HCT116 (cell line): ENCODE measurements around the gene NELL1. TPM values are rescaled to one million over a fixed set of nuclear protein-coding genes. Genes with fewer than 3 reads are reported as not detected.

Source experiments
- ATAC-seq: fragments of 200-7000 bp; cut with Tn5 transposase; 2 replicates; pipeline ENCODE4 v1.9.1; 2020; ENCODE audit warnings: mild to moderate bottlenecking, moderate library complexity
- BruUV-seq: library from RNA; stranded (reverse); fragments of 400-500 nt; replicated peaks from 2 replicates; lab custom pipeline; 2021; lab: Mats Ljungman, UMichigan
- CTCF ChIA-PET: fragments of 300-600 bp; sonication (Branson Sonifier 250); formaldehyde crosslinking; loops from one replicate; lab custom pipeline; 2021; ENCODE audit warnings: antibody characterized with exemption; lab: Charles Lee
- POLR2A ChIA-PET: fragments of 300-600, 350-600 bp; sonication (Branson Sonifier 250); formaldehyde crosslinking; loops from one replicate; lab custom pipeline; 2021; ENCODE audit warnings: antibody characterized with exemption; lab: Charles Lee
- RAD21 ChIA-PET, 2 experiments: fragments of 300-600 bp; sonication (Branson Sonifier 250); formaldehyde crosslinking; loops; one replicate each; lab custom pipeline; 2023; ENCODE audit warnings: low total read pairs in 2 of 2; ENCODE audit not compliant: uncharacterized antibody in 2 of 2, unreplicated experiment in 2 of 2, low non-redundant PET in 1 of 2; lab: Charles Lee
- DNase-seq: peaks from one replicate; pipeline ENCODE4 v3.0.0-alpha.2; 2010; ENCODE audit warnings: low read depth, low spot score
- H2AFZ ChIP-seq: fragments of 200-600 bp; shearing (Covaris generic), sonication (generic); 2 replicates; pipeline ENCODE4 v1.6.1; 2017; ENCODE audit warnings: low read depth, mixed run types, mixed read lengths, antibody characterized with exemption, low read length; ENCODE audit not compliant: poor library complexity, severe bottlenecking
- H3K27ac ChIP-seq: 2 replicates; pipeline ENCODE4 v1.5.1; 2012; ENCODE audit warnings: low read depth, low read length
- H3K27me3 ChIP-seq: fragments of 200-600 bp; sonication (generic); 2 replicates; pipeline ENCODE4 v1.6.1; 2016; ENCODE audit warnings: mixed run types, low read length, mixed read lengths; ENCODE audit not compliant: insufficient read depth
- H3K36me3 ChIP-seq, 2 experiments: fragments of 200-500 bp in 1 of 2; fragments of 200-600 bp in 1 of 2; sonication (Bioruptor generic) in 1 of 2; sonication (generic) in 1 of 2; 2 replicates each; pipeline versions ENCODE4 v1.5.1 to v1.6.1; 2014 to 2016; ENCODE audit warnings: low read length in 2 of 2, inconsistent platforms in 1 of 2, mixed read lengths in 1 of 2, mixed run types in 1 of 2; ENCODE audit not compliant: insufficient read depth in 2 of 2, control insufficient read depth in 1 of 2
- H3K4me1 ChIP-seq, 2 experiments: fragments of 200-600 bp in 1 of 2; sonication (generic) in 1 of 2; 2 replicates each; pipeline versions ENCODE4 v1.5.1 to v1.6.1; 2012 to 2017; ENCODE audit warnings: low read length in 2 of 2, inconsistent platforms in 1 of 2, mild to moderate bottlenecking in 1 of 2, mixed read lengths in 1 of 2, mixed run types in 1 of 2, moderate library complexity in 1 of 2; ENCODE audit not compliant: insufficient read depth in 2 of 2, control insufficient read depth in 1 of 2
- H3K4me2 ChIP-seq: fragments of 200-600 bp; sonication (generic); 2 replicates; pipeline ENCODE4 v1.6.1; 2017; ENCODE audit warnings: mixed run types, low read length, mixed read lengths
- H3K4me3 ChIP-seq, 2 experiments: fragments of 200-600 bp in 1 of 2; sonication (generic) in 1 of 2; replicated peaks in 1 of 2; 2 replicates each; pipeline ENCODE4 v1.5.1; 2011 to 2016; ENCODE audit warnings: low read length in 2 of 2, control low read depth in 1 of 2, low read depth in 1 of 2, mild to moderate bottlenecking in 1 of 2, mixed read lengths in 1 of 2, mixed run types in 1 of 2
- H3K79me2 ChIP-seq: fragments of 200-600 bp; sonication (generic); 2 replicates; pipeline ENCODE4 v1.6.1; 2017; ENCODE audit warnings: mild to moderate bottlenecking, mixed run types, low read length, moderate library complexity, mixed read lengths; ENCODE audit not compliant: insufficient read depth
- H3K9ac ChIP-seq: fragments of 200-600 bp; sonication (generic); 2 replicates; pipeline ENCODE4 v1.6.1; 2016; ENCODE audit warnings: low read length, mixed read lengths
- H3K9me2 ChIP-seq: fragments of 200-600 bp; sonication (generic), shearing (Covaris generic); 2 replicates; pipeline ENCODE4 v1.6.1; 2017; ENCODE audit warnings: mixed run types, mild to moderate bottlenecking, moderate library complexity; ENCODE audit not compliant: insufficient read depth
- H3K9me3 ChIP-seq, 2 experiments: fragments of 200-500 bp in 1 of 2; fragments of 200-600 bp in 1 of 2; sonication (Bioruptor generic) in 1 of 2; sonication (generic) in 1 of 2; 2 replicates each; pipeline ENCODE4 v1.6.1; 2014 to 2017; ENCODE audit warnings: low read length in 2 of 2, mixed read lengths in 2 of 2, inconsistent platforms in 1 of 2, low read depth in 1 of 2, mild to moderate bottlenecking in 1 of 2, mixed run types in 1 of 2, moderate library complexity in 1 of 2; ENCODE audit not compliant: control insufficient read depth in 1 of 2, insufficient read depth in 1 of 2
- H4K20me1 ChIP-seq: fragments of 200-600 bp; sonication (generic), shearing (Covaris generic); 2 replicates; pipeline ENCODE4 v1.6.1; 2017; ENCODE audit warnings: mixed run types, mild to moderate bottlenecking, moderate library complexity; ENCODE audit not compliant: insufficient read depth
- EGR1 ChIP-seq: IDR thresholded peaks from 2 replicates; pipeline ENCODE4 v1.6.1; 2012; ENCODE audit warnings: low read depth
- EZH2 ChIP-seq: fragments of 200-600 bp; sonication (generic); IDR thresholded peaks from 2 replicates; pipeline ENCODE4 v1.6.1; 2017; ENCODE audit warnings: antibody characterized with exemption, mixed run types
- FOSL1 ChIP-seq: IDR thresholded peaks from 2 replicates; pipeline ENCODE4 v1.6.1; 2012; ENCODE audit warnings: low read depth
- POLR2A ChIP-seq: IDR thresholded peaks from 2 replicates; pipeline ENCODE4 v1.7.0; 2011; ENCODE audit warnings: borderline replicate concordance; ENCODE audit not compliant: insufficient read depth, insufficient read length; ENCODE audit errors: extremely low read depth
- SRF ChIP-seq: IDR thresholded peaks from 2 replicates; pipeline ENCODE4 v1.6.1; 2012; ENCODE audit warnings: low read depth
- TCF7L2 ChIP-seq: IDR thresholded peaks from 2 replicates; pipeline ENCODE4 v1.7.0; 2011; ENCODE audit warnings: borderline replicate concordance, inconsistent platforms; ENCODE audit not compliant: insufficient read depth, insufficient read length; ENCODE audit errors: extremely low read depth
- ZFX ChIP-seq: fragments of 450-650 bp; IDR thresholded peaks from 2 replicates; pipeline ENCODE4 v1.6.1; 2017
- intact Hi-C: fragments of 100-400 bp; cut with micrococcal nuclease; formaldehyde crosslinking; loops from 2 replicates; pipeline ENCODE4 v1.10.0; 2022
- total RNA-seq: library from RNA; stranded (reverse); gene quantifications from one replicate; pipeline ENCODE4 v1.2.1, GENCODE V29; 2021; ENCODE audit not compliant: unreplicated experiment
- TF ChIP-seq, protein P1 (sequence below): IDR thresholded peaks from 2 replicates; pipeline ENCODE4 v1.6.1; 2012
- TF ChIP-seq, protein P2 (sequence below), 3 experiments: fragments of 200-600 bp in 1 of 3; sonication (generic) in 1 of 3; IDR thresholded peaks in 2 of 3; conservative IDR thresholded peaks in 1 of 3; 2 replicates each; pipeline ENCODE4 v1.5.1; 2012 to 2017; ENCODE audit warnings: low read depth in 2 of 3, low read length in 2 of 3, antibody characterized with exemption in 1 of 3, borderline replicate concordance in 1 of 3, control low read depth in 1 of 3, mild to moderate bottlenecking in 1 of 3, mixed read lengths in 1 of 3, mixed run types in 1 of 3, moderate library complexity in 1 of 3; ENCODE audit not compliant: insufficient read depth in 1 of 3

NELL1 gene
- total RNA-seq, 1 experiment from 2014 or later: not detected

DNA sequence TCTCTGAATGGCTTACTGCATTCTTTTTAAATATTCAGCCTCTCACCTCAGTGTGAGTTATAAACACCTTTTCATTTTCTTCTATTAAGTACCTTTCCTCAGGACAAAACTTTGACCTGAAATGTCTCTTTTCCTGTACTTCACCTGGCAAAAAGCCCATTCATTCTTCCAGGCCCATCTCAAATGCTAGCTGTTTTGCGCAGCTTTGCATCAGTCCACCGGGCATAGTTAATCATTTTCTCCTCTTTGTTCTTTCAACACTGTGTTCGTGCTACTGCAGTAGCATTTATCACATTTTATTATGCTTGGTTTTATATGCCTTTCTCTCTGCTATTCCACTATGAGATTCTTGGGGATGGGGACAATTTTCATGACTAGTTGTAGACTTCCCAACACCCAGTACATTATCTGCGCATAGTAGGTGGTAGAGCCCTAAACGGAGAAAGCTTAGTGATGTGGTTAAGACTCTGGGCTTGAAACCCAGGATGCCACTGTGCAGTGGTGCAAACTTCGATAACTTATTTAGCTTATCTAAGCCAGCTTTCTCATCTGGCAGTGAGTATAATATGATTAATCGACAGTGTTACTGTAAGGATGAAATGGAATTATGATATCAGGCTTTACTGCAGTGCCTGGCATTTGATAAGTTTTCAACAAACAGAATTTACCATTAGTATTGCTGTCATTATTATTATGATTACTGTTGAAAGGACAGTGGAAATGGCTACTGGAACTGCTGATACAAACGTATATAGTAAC lies 695.7 kb downstream of the NELL1 start:
- CTCF ChIA-PET: no interaction called here
- Histone ChIP-seq H3K4me1 (no peaks in the 10 kb centered on the region), H4K20me1 (no peaks in the 10 kb centered on the region), H3K27me3 (no peaks in the 10 kb centered on the region), H2AFZ (no peak overlapping the region), H3K4me3 (no peak overlapping the region)
- intact Hi-C loops: no loop called here
- TF ChIP-seq, protein P1, sequence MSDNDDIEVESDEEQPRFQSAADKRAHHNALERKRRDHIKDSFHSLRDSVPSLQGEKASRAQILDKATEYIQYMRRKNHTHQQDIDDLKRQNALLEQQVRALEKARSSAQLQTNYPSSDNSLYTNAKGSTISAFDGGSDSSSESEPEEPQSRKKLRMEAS: no peak
- no peak for TF ChIP-seq SRF
- no peak for TF ChIP-seq EGR1
- no peak for TF ChIP-seq POLR2A
- no peak for TF ChIP-seq EZH2
- TF ChIP-seq TCF7L2: no peak
- TF ChIP-seq FOSL1: no peak
- TF ChIP-seq, protein P2, sequence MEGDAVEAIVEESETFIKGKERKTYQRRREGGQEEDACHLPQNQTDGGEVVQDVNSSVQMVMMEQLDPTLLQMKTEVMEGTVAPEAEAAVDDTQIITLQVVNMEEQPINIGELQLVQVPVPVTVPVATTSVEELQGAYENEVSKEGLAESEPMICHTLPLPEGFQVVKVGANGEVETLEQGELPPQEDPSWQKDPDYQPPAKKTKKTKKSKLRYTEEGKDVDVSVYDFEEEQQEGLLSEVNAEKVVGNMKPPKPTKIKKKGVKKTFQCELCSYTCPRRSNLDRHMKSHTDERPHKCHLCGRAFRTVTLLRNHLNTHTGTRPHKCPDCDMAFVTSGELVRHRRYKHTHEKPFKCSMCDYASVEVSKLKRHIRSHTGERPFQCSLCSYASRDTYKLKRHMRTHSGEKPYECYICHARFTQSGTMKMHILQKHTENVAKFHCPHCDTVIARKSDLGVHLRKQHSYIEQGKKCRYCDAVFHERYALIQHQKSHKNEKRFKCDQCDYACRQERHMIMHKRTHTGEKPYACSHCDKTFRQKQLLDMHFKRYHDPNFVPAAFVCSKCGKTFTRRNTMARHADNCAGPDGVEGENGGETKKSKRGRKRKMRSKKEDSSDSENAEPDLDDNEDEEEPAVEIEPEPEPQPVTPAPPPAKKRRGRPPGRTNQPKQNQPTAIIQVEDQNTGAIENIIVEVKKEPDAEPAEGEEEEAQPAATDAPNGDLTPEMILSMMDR (IDR thresholded peaks at IDR 0.05 in 2 of 3, conservative IDR thresholded peaks at IDR 0.05 in 1 of 3; ENCODE audit: borderline replicate concordance in 1 of 3, insufficient read depth in 1 of 3, low read depth in 2 of 3, low read length in 2 of 3): no peak
- no peak for TF ChIP-seq ZFX
- TF ChIP-seq, all 23 proteins: peak for 0
- H3K9ac ChIP-seq: no peak overlapping the region
- ATAC-seq (no peak), DNase-seq (no peak)
- no peaks in the 10 kb centered on the region for H3K79me2 ChIP-seq
- POLR2A ChIA-PET: no interaction called here
- no TSS peak for BruUV-seq
- no peak overlapping the region for H3K27ac ChIP-seq
- peaks cover 4 to 19% of the 10 kb centered on the region in 2 experiments; a peak in 2 of 4 replicates for H3K9me3 ChIP-seq
- no peaks in the 10 kb centered on the region for H3K36me3 ChIP-seq
- RAD21 ChIA-PET: no interaction called here
- H3K4me2 ChIP-seq: no peak overlapping the region
- H3K9me2 ChIP-seq: no peaks in the 10 kb centered on the region
